ENCODE results near the gene ZNF275.
A peak's percentile ranks its signal among the peaks of the same experiment; 100 is the strongest.

The ZNF275 gene

GRCh38 chrX:153320555-153321184 is 13.3 kb upstream of the ZNF275 start:
- no peak overlapping the region for H3K27ac ChIP-seq
- TF ChIP-seq, protein P1, sequence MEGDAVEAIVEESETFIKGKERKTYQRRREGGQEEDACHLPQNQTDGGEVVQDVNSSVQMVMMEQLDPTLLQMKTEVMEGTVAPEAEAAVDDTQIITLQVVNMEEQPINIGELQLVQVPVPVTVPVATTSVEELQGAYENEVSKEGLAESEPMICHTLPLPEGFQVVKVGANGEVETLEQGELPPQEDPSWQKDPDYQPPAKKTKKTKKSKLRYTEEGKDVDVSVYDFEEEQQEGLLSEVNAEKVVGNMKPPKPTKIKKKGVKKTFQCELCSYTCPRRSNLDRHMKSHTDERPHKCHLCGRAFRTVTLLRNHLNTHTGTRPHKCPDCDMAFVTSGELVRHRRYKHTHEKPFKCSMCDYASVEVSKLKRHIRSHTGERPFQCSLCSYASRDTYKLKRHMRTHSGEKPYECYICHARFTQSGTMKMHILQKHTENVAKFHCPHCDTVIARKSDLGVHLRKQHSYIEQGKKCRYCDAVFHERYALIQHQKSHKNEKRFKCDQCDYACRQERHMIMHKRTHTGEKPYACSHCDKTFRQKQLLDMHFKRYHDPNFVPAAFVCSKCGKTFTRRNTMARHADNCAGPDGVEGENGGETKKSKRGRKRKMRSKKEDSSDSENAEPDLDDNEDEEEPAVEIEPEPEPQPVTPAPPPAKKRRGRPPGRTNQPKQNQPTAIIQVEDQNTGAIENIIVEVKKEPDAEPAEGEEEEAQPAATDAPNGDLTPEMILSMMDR (conservative IDR thresholded peaks at IDR 0.05) = no peak

DNA sequence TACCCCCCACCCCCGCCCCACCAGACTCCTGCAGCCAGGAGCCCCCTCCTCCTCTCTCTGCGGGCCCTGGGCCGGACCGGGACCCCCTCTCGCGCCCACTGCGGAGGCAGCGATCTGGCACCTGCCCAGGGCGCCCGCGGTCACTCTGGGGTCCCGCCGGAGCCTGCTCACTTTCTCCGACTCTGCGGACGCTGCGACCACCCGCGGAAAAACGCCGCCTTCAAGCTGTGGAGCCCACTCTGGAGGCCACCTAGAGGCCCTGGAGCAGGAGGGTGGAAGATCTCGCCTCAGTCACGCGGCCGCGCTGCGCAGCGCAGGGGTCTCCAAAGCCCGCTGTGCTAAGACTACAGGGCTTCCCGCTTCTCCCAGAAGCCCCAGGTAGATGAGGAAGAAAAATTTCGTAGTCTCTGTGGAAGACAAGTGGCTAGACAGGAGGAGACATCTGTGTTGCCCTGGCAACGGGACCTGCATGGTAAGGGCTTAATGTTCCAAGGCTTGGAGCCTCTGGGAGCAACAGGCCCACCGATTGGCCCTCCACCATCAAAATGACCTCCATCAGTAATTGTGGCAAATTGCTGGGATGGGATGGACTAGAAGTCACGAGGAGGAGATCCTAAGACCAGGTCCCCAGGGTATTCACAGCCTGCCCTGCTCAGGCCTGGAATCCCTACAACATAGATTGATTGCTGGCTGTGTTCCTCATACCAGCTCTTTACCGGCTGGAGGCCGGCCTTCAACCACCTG is 12.4 kb upstream of the ZNF275 start, which contains the start of gene PNMA6F:
PNMA6F (minus strand) TSS at position 387 of the 744 bp plus-strand sequence. CDS start 1,093 bp downstream, outside the sequence.
- no peak within 1 kb of the TSS for H3K27ac ChIP-seq
- TF ChIP-seq, protein P1 (conservative IDR thresholded peaks at IDR 0.05) = no peak

DNA sequence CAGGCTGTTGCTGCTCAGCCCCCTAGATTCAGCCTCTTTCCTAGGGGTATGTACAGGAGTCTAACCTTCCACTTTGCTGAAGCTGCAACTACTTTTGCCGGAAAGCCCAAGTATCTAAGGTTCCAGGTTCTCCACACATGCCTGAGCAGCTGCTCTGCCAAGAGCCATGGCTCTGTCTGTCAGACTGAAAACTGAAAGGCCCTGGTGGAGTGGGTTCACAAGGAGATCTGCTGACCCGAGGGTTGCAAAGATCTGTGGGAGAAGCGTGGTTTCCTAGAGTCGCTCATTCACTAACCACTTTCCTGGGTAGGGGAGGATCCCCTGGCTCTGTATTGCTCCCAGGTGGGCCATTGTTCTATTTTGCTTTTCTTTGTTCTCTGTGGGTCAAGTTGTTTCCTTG is 6.4 kb upstream of the ZNF275 start:
- TF ChIP-seq, protein P1 (conservative IDR thresholded peaks at IDR 0.05) = no peak
- no peak overlapping the region for H3K27ac ChIP-seq

DNA sequence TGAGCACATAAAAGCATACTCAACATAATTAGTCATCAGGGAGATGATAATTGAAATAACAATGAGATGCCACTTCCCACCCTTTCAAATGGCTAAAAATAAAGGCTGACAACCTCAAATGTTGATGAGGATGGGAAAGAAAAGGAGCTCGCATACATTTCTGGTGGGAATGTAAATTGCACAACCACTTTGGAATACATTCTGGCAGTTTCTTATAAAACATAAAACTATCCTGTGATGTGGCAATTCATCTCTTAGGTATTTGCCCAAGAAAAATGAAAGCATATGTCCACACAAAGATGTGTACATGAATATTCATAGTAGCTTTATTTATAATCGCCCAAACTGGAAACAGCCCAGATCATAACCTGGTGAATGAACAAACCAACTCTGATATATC is 687 bp upstream of the ZNF275 start:
- 0 out of 2 replicates have a peak overlapping the region, but pooled peaks have one; percentile 80 for H3K27ac ChIP-seq
- TF ChIP-seq, protein P1 (conservative IDR thresholded peaks at IDR 0.05) = no peak

GRCh38 chrX:153334654-153335295 is 822 bp downstream of the ZNF275 start:
- H3K27ac ChIP-seq = peak overlapping the region; percentile 80
- TF ChIP-seq, protein P1 (conservative IDR thresholded peaks at IDR 0.05) = no peak

DNA sequence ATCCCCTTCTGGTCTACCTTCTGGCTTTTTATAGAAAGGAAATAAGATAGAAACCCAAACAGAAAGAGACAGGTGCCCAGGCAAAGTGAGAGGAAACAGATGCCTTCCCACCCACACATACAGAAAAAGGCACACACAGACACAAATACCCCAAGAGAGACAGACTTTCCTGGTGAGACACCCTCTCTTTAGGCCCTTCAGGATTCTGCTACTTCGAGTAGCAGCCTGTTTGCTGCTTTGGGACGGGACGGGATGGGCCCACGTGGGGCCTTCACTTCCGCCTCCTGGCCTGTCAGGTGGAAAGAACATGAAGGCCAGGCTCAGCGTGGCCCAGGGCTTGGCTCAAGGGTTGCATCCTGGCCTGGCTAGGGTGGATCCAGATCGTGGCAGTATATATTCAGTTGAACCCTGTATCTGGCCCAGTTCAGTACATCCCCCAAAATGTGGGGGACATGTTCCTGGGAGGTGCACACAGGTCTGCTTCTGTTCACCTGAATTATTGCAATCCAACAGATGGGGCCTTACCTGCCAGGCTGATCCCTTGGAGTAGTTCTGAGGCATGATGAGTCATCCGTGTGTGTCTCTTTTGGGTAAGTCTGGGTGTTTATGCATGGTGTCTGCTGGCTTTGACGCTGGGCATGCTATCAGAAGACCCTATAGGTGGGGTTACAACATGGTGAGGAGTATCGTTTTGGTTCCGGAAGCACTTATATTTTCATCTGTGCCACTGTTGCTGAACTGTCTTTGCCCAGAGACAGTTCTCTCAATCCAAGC is 2.4 kb downstream of the ZNF275 start:
- H3K27ac ChIP-seq = no peak overlapping the region
- TF ChIP-seq, protein P1 (conservative IDR thresholded peaks at IDR 0.05) = no peak

All from VCaP (cell line).